ENCODE results near the gene IL17RB.

Gene IL17RB

Small RNAs within 50 kb of the gene (small RNA-seq; reads per million reads assigned to genes)
- 0 reads per million in 2 experiments for gene AC012467.1
